Measurements from ENCODE around the gene ZNF365.

DNA sequence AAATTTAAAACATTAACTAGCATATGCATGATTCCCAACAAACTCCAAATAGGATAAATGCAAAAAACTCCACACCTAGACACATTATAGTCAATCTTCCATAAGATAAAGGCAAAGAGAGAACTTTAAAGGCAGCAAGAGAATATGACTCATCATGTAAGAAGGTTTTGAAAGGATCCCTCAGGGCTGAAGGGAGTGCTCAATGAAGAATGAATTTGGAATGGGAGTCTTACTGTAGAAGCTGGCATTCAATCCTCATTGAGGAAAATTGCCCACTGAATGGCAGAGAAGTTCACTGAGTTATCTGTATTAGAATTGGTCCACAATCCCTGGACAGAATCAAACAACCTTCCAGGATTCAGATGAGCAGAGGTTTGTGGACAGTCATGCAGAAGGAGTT, 26.1 kb upstream of the ZNF365 start:
- TF ChIP-seq CTCF (IDR thresholded peaks at IDR 0.05) (no peak), POLR2A (IDR thresholded peaks at IDR 0.05) (no peak)

Data from uterus (tissue), 2 donors.